ENCODE results near the gene ACVRL1. TPM values are rescaled to one million over a fixed set of nuclear protein-coding genes. Genes with fewer than 3 reads are reported as not detected.

ACVRL1 gene
- total and polyA plus RNA-seq, 10 of the 15 experiments (the other 5 are each of a cell fraction or from before 2014, with no cell fraction given), result not detected

DNA sequence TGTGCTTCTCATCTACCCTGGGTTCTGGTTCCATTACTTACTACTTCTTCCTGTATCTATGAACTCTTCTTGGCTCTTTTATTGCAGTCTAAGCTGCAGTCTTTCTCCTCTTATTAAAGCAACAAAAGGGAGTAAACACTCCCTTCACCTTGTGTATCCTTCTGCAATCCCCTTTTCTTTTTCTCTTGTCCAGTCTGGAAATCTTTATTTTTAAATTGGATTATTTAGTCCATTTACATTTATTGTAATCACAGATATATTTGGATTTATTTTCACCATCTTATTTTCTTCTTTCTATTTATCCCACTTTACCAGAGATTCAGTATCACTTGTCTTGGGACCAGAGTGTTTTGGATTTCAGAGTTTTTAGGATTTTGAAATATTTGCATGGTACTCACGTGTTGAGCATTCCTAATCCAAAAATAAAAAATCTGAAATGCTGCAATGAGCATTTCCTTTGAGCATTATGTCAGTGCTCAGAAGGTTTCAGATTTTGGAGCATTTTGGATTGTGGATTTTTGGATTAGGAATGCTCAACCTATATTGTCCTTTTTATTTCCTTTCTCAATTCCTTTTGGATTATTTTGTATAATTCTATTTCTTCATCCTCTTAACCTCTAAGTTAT, 37.4 kb downstream of the ACVRL1 start:
- Histone ChIP-seq H3K27me3 (replicated peaks in 1 of 2; ENCODE audit: control insufficient read depth in 2 of 2, insufficient read depth in 2 of 2, low read length in 1 of 2) (peaks cover 0 to 2% of the 10 kb centered on the region in 2 experiments; a peak in 3 of 4 replicates), H3K79me2 (ENCODE audit: control insufficient read depth, insufficient read depth, low read length) (no peaks in the 10 kb centered on the region), H3K36me3 (ENCODE audit: control insufficient read depth in 2 of 2, insufficient read depth in 2 of 2, low read length in 1 of 2) (no peaks in the 10 kb centered on the region), H3K27ac (ENCODE audit: control insufficient read depth, insufficient read depth) (no peak overlapping the region), H3K9me3 (replicated peaks; ENCODE audit: control insufficient read depth, insufficient read depth, low read length) (peaks cover 8% of the 10 kb centered on the region; the same call in 2 of the 3 replicates), H3K4me1 (ENCODE audit: control insufficient read depth, insufficient read depth, low read length) (no peaks in the 10 kb centered on the region), H4K20me1 (ENCODE audit: control insufficient read depth, insufficient read depth) (no peaks in the 10 kb centered on the region), H2AFZ (ENCODE audit: control insufficient read depth, low read depth, low read length) (no peak overlapping the region), H3K4me3 (no peak overlapping the region), H3K4me2 (ENCODE audit: control insufficient read depth, insufficient read depth) (no peak overlapping the region), H3K9ac (ENCODE audit: control insufficient read depth, insufficient read depth, low read length) (no peak overlapping the region)
- intact Hi-C loops (cut with micrococcal nuclease; ENCODE audit: unreplicated experiment), result no loop called here
- no peak for ATAC-seq
- ChIA-PET CTCF (no interaction called here), SMC1A (ENCODE audit: uncharacterized antibody, unreplicated experiment) (no interaction called here), RAD21 (ENCODE audit: unreplicated experiment) (no interaction called here), POLR2A (no interaction called here)
- DNase-seq (ENCODE audit: low read depth, low spot score), result no peak
- TF ChIP-seq YY1 (IDR thresholded peaks at IDR 0.05; ENCODE audit: low read depth, low read length), result no peak
- no peak for TF ChIP-seq ZNF384 (IDR thresholded peaks at IDR 0.05; ENCODE audit: borderline replicate concordance, low read depth, low read length)
- no peak for TF ChIP-seq MEF2A (IDR thresholded peaks at IDR 0.05; ENCODE audit: insufficient read depth, low read depth, low read length)
- no peak for TF ChIP-seq HCFC1 (IDR thresholded peaks at IDR 0.05; ENCODE audit: low read length)
- TF ChIP-seq JUND (IDR thresholded peaks at IDR 0.05; ENCODE audit: low read depth, low read length), result no peak
- TF ChIP-seq FOXM1 (IDR thresholded peaks at IDR 0.05; ENCODE audit: low read depth, low read length), result no peak
- no peak for TF ChIP-seq GATAD2B (conservative IDR thresholded peaks at IDR 0.05; ENCODE audit: low read depth)
- TF ChIP-seq TCF12 (IDR thresholded peaks at IDR 0.05; ENCODE audit: low read depth, low read length), result no peak
- no peak for TF ChIP-seq TAF1 (IDR thresholded peaks at IDR 0.05; ENCODE audit: borderline replicate concordance, low read depth, low read length)
- TF ChIP-seq, protein P1, sequence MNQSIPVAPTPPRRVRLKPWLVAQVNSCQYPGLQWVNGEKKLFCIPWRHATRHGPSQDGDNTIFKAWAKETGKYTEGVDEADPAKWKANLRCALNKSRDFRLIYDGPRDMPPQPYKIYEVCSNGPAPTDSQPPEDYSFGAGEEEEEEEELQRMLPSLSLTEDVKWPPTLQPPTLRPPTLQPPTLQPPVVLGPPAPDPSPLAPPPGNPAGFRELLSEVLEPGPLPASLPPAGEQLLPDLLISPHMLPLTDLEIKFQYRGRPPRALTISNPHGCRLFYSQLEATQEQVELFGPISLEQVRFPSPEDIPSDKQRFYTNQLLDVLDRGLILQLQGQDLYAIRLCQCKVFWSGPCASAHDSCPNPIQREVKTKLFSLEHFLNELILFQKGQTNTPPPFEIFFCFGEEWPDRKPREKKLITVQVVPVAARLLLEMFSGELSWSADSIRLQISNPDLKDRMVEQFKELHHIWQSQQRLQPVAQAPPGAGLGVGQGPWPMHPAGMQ (IDR thresholded peaks at IDR 0.05; ENCODE audit: borderline replicate concordance), result no peak
- no peak for TF ChIP-seq PML (IDR thresholded peaks at IDR 0.05; ENCODE audit: low read length)
- no peak for TF ChIP-seq POLR2A (IDR thresholded peaks at IDR 0.05; ENCODE audit: low read depth, low read length)
- TF ChIP-seq IKZF1 (conservative IDR thresholded peaks at IDR 0.05), result no peak
- BruUV-seq (replicated peaks), result no TSS peak
- WGBS (ENCODE audit: insufficient coverage, insufficient replicate concordance, low lambda C conversion rate, missing lambda C conversion rate), result 0% methylated on average over 1 of the region's 1 CpG
- FAIRE-seq, result no peak
- in situ Hi-C loops (cut with MboI), result no loop called here

All from GM12878 (cell line).